H1 (cell line): ENCODE results near the gene PRKD1. TPM values are rescaled to one million over a fixed set of nuclear protein-coding genes. Genes with fewer than 3 reads are reported as not detected.

Source experiments
- CTCF ChIA-PET: fragments of 300-600 bp; sonication (Branson Sonifier 250); formaldehyde crosslinking; loops from one replicate; lab custom pipeline; 2021; ENCODE audit not compliant: partially characterized antibody; lab: Charles Lee
- POLR2A ChIA-PET: fragments of 300-600 bp; sonication (Branson Sonifier 250); formaldehyde crosslinking; loops from one replicate; lab custom pipeline; 2021; ENCODE audit warnings: inconsistent platforms; ENCODE audit not compliant: partially characterized antibody; lab: Charles Lee
- DNase-seq, 2 experiments: peaks; one replicate each; pipeline versions ENCODE4 v3.0.0 to v3.0.0-alpha.2; 2010 to 2022; ENCODE audit warnings: low spot score in 2 of 2, low read depth in 1 of 2, mixed read lengths in 1 of 2
- FAIRE-seq: peaks from 2 replicates; lab custom pipeline; 2011; peaks lifted over from hg19 to GRCh38; lab: Jason Lieb, UNC
- H2AFZ ChIP-seq: 2 replicates; pipeline ENCODE4 v1.8.1; 2012; ENCODE audit warnings: low read length, inconsistent platforms
- H2AK5ac ChIP-seq: 2 replicates; pipeline ENCODE4 v1.6.1; 2013; ENCODE audit warnings: low read depth, low read length
- H2BK120ac ChIP-seq: replicated peaks from 2 replicates; pipeline ENCODE3; 2013; ENCODE audit warnings: low read depth, low read length, inconsistent platforms
- H2BK12ac ChIP-seq: 2 replicates; pipeline ENCODE4 v1.6.1; 2013; ENCODE audit warnings: low read depth, low read length
- H2BK15ac ChIP-seq: 2 replicates; pipeline ENCODE4 v1.6.1; 2013; ENCODE audit warnings: low read length
- H2BK20ac ChIP-seq: 2 replicates; pipeline ENCODE4 v1.6.1; 2013; ENCODE audit warnings: low read length
- H2BK5ac ChIP-seq: 2 replicates; pipeline ENCODE4 v1.6.1; 2013; ENCODE audit warnings: low read depth, low read length
- H3K14ac ChIP-seq: 2 replicates; pipeline ENCODE4 v1.6.1; 2013; ENCODE audit warnings: inconsistent platforms; ENCODE audit not compliant: insufficient read length
- H3K18ac ChIP-seq: 2 replicates; pipeline ENCODE4 v1.6.1; 2013; ENCODE audit warnings: low read length; ENCODE audit errors: extremely low read depth
- H3K23ac ChIP-seq: 2 replicates; pipeline ENCODE4 v1.6.1; 2013; ENCODE audit warnings: inconsistent platforms; ENCODE audit not compliant: insufficient read length
- H3K23me2 ChIP-seq: 2 replicates; pipeline ENCODE4 v1.6.1; 2013; ENCODE audit warnings: low read depth, low read length
- H3K27ac ChIP-seq: 2 replicates; pipeline ENCODE4 v1.6.1; 2011; ENCODE audit warnings: low read depth, low read length, inconsistent platforms
- H3K27me3 ChIP-seq, 4 experiments: replicated peaks in 1 of 4; 1 replicate in 1 of 4; 2 replicates in 3 of 4; pipeline versions ENCODE4 v1.6.1 to v1.8.1; 2011 to 2013; ENCODE audit warnings: low read length in 3 of 4, mild to moderate bottlenecking in 3 of 4, inconsistent platforms in 2 of 4, mixed read lengths in 2 of 4, moderate library complexity in 1 of 4; ENCODE audit not compliant: control insufficient read depth in 3 of 4, insufficient read depth in 3 of 4; ENCODE audit errors: extremely low read depth in 1 of 4
- H3K36me3 ChIP-seq, 4 experiments: 2 replicates each; pipeline versions ENCODE4 v1.6.1 to v1.8.1; 2011 to 2013; ENCODE audit warnings: mild to moderate bottlenecking in 4 of 4, low read length in 3 of 4, moderate library complexity in 2 of 4, control low read depth in 1 of 4, inconsistent platforms in 1 of 4; ENCODE audit not compliant: insufficient read depth in 4 of 4, control insufficient read depth in 2 of 4
- H3K4ac ChIP-seq: replicated peaks from 2 replicates; pipeline ENCODE3; 2013; ENCODE audit warnings: low read length, low read depth, mixed read lengths, inconsistent platforms; ENCODE audit not compliant: insufficient read length
- H3K4me1 ChIP-seq, 4 experiments: replicated peaks in 1 of 4; 1 replicate in 1 of 4; 2 replicates in 3 of 4; pipeline versions ENCODE4 v1.6.1 to v1.8.1; 2011 to 2013; ENCODE audit warnings: low read length in 3 of 4, inconsistent platforms in 2 of 4, mixed read lengths in 1 of 4; ENCODE audit not compliant: insufficient read depth in 4 of 4, control insufficient read depth in 3 of 4
- H3K4me2 ChIP-seq, 2 experiments: 2 replicates each; pipeline versions ENCODE4 v1.6.1 to v1.8.1; 2011 to 2013; ENCODE audit warnings: low read depth in 2 of 2, low read length in 2 of 2, control low read depth in 1 of 2, inconsistent platforms in 1 of 2, mild to moderate bottlenecking in 1 of 2; ENCODE audit not compliant: insufficient read depth in 1 of 2
- H3K4me3 ChIP-seq, 4 experiments: fragments of 200-600, 300-600 bp in 1 of 4; sonication (generic), shearing (Covaris generic), sonication (Bioruptor Twin) in 1 of 4; 2 replicates each; pipeline versions ENCODE4 v1.5.1 to v1.8.1; 2011 to 2016; ENCODE audit warnings: low read length in 4 of 4, low read depth in 3 of 4, control low read depth in 2 of 4, inconsistent platforms in 2 of 4, mild to moderate bottlenecking in 2 of 4, mixed read lengths in 1 of 4, moderate library complexity in 1 of 4; ENCODE audit not compliant: insufficient read depth in 2 of 4; ENCODE audit errors: extremely low read depth in 1 of 4
- H3K56ac ChIP-seq: replicated peaks from 2 replicates; pipeline ENCODE3; 2013; ENCODE audit warnings: low read depth, mild to moderate bottlenecking, mixed read lengths, low read length, inconsistent platforms; ENCODE audit not compliant: insufficient read length
- H3K79me1 ChIP-seq: 2 replicates; pipeline ENCODE4 v1.6.1; 2013; ENCODE audit warnings: low read depth, low read length, control low read depth
- H3K79me2 ChIP-seq, 2 experiments: 2 replicates each; pipeline versions ENCODE4 v1.6.1 to v1.8.1; 2012 to 2013; ENCODE audit warnings: low read length in 2 of 2, mild to moderate bottlenecking in 2 of 2, inconsistent platforms in 1 of 2; ENCODE audit not compliant: insufficient read depth in 2 of 2, control insufficient read depth in 1 of 2
- H3K9ac ChIP-seq, 4 experiments: replicated peaks in 1 of 4; 1 replicate in 1 of 4; 2 replicates in 3 of 4; pipeline versions ENCODE4 v1.6.1 to v1.8.1; 2011 to 2013; ENCODE audit warnings: low read depth in 3 of 4, low read length in 3 of 4, control low read depth in 2 of 4, mild to moderate bottlenecking in 2 of 4, moderate library complexity in 2 of 4, inconsistent platforms in 1 of 4; ENCODE audit errors: extremely low read depth in 1 of 4
- H3K9me3 ChIP-seq, 2 experiments: 2 replicates each; pipeline versions ENCODE4 v1.6.1 to v1.8.1; 2012 to 2013; ENCODE audit warnings: mild to moderate bottlenecking in 2 of 2, moderate library complexity in 2 of 2, control low read depth in 1 of 2, inconsistent platforms in 1 of 2, low read depth in 1 of 2, low read length in 1 of 2, mixed read lengths in 1 of 2; ENCODE audit not compliant: insufficient read depth in 2 of 2
- H4K20me1 ChIP-seq, 2 experiments: replicated peaks in 1 of 2; 2 replicates each; pipeline versions ENCODE3 to v1.8.1; 2011 to 2013; ENCODE audit warnings: inconsistent platforms in 2 of 2, low read length in 2 of 2, mild to moderate bottlenecking in 1 of 2; ENCODE audit not compliant: insufficient read depth in 2 of 2, control insufficient read depth in 1 of 2
- H4K5ac ChIP-seq: 2 replicates; pipeline ENCODE4 v1.6.1; 2013; ENCODE audit warnings: low read length, low read depth, mixed read lengths, inconsistent platforms; ENCODE audit not compliant: insufficient read length
- H4K8ac ChIP-seq: 2 replicates; pipeline ENCODE4 v1.8.0; 2013; ENCODE audit warnings: mild to moderate bottlenecking, moderate library complexity, low read length, inconsistent platforms; ENCODE audit not compliant: insufficient read depth; ENCODE audit errors: extremely low read depth
- H4K91ac ChIP-seq: replicated peaks from 2 replicates; pipeline ENCODE3; 2013; ENCODE audit warnings: low read length, mixed read lengths, inconsistent platforms; ENCODE audit not compliant: insufficient read length
- BRCA1 ChIP-seq: IDR thresholded peaks from 2 replicates; pipeline ENCODE4 v1.6.1; 2012; ENCODE audit warnings: low read depth, low read length, improper control_type of control experiment
- CBX8 ChIP-seq: fragments of 300-800, 300-1000 bp; sonication (generic); IDR thresholded peaks from 2 replicates; pipeline ENCODE4 v1.7.1; 2016; ENCODE audit warnings: low read depth, low read length, borderline replicate concordance
- FOSL1 ChIP-seq: IDR thresholded peaks from 2 replicates; pipeline ENCODE4 v1.6.1; 2011; ENCODE audit warnings: mild to moderate bottlenecking, low read depth, low read length, moderate library complexity; ENCODE audit not compliant: insufficient read depth
- GTF2F1 ChIP-seq: IDR thresholded peaks from 2 replicates; pipeline ENCODE4 v1.6.1; 2012; ENCODE audit warnings: low read depth, low read length, improper control_type of control experiment, borderline replicate concordance
- NANOG ChIP-seq: IDR thresholded peaks from 2 replicates; pipeline ENCODE4 v1.6.1; 2011; ENCODE audit warnings: low read length, low read depth, mild to moderate bottlenecking, inconsistent platforms; ENCODE audit not compliant: insufficient read depth, poor library complexity, severe bottlenecking
- PHF8 ChIP-seq: fragments of 200-600 bp; sonication (generic); conservative IDR thresholded peaks from 2 replicates; pipeline ENCODE4 v1.7.1; 2012; ENCODE audit warnings: low read depth, mild to moderate bottlenecking, inconsistent platforms, low read length, moderate library complexity
- RBBP5 ChIP-seq: IDR thresholded peaks from 2 replicates; pipeline ENCODE4 v1.7.1; 2012; ENCODE audit warnings: low read depth, mild to moderate bottlenecking, inconsistent platforms, low read length, moderate library complexity, borderline replicate concordance
- SIN3A ChIP-seq, 2 experiments: IDR thresholded peaks in 1 of 2; conservative IDR thresholded peaks in 1 of 2; 2 replicates each; pipeline ENCODE4 v1.6.1; 2011 to 2012; ENCODE audit warnings: low read length in 2 of 2, improper control_type of control experiment in 1 of 2, low read depth in 1 of 2, mild to moderate bottlenecking in 1 of 2
- SIX5 ChIP-seq: IDR thresholded peaks from 2 replicates; pipeline ENCODE4 v1.6.1; 2011; ENCODE audit warnings: mild to moderate bottlenecking, low read depth, low read length
- SP1 ChIP-seq: IDR thresholded peaks from 2 replicates; pipeline ENCODE4 v1.6.1; 2011; ENCODE audit warnings: low read depth, low read length
- whole genome bisulfite sequencing, 2 experiments: shearing (Covaris generic) in 1 of 2; methylation state at CpG; one replicate each; pipeline versions ENCODE4 v1.1.6 to v1.1.7; 2013 to 2015; ENCODE audit warnings: low lambda C conversion rate in 2 of 2, mixed read lengths in 2 of 2, inconsistent platforms in 1 of 2, low coverage in 1 of 2, missing lambda C conversion rate in 1 of 2; ENCODE audit not compliant: insufficient replicate concordance in 2 of 2, insufficient coverage in 1 of 2, insufficient read length in 1 of 2; ENCODE audit errors: extremely low coverage in 1 of 2, missing lambda C conversion rate in 1 of 2; 5-methylcytosine and 5-hydroxymethylcytosine counted together
- polyA plus RNA-seq, 7 experiments: library from polyadenylated mRNA; depleted of rRNA in 3 of 7; stranded (reverse) in 5 of 7; unstranded in 2 of 7; fragments of >200 nt in 5 of 7; fragments of 200-250 nt in 2 of 7; gene quantifications; 1 replicate in 5 of 7; 2 replicates in 1 of 7; 4 replicates in 1 of 7; pipeline versions ENCODE4 v1.2.1 to v1.2.3, GENCODE V29; 2011 to 2013; ENCODE audit warnings: missing spikeins in 2 of 7, mixed read lengths in 2 of 7
- total RNA-seq: library from RNA; stranded (reverse); fragmentation: NEBNext Ultra II Directional; extraction: Animal tissue kit (Norgen Biotek cat#: 25700); gene quantifications from 2 replicates; pipeline ENCODE4 v1.2.1, GENCODE V29; 2021
- TF ChIP-seq, protein P1 (sequence below): IDR thresholded peaks from 2 replicates; pipeline ENCODE4 v1.6.1; 2011; ENCODE audit warnings: low read length, improper control_type of control experiment

The PRKD1 gene
- total and polyA plus RNA-seq, 2 of the 8 experiments (the other 6 are each of a cell fraction or from before 2014, with no cell fraction given): 3.6 to 6.8 TPM

DNA sequence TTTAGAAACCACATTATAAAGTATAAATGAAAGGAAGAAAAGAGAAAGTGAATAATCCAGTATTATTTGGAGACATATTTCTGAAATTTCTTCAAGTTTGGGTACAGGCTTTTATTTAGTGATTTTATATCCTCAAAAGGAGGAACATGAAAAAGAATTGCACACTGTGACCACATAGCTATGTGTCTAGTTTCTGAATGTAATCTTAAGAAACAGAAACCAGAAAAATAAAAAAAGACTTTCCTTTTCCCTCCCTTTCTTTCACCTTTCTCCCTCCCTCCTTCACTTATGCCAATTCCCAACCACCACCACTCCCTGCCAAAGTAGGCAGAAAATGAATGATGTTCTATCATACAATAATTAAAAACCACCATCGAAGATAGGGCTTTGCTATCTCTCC lies 189.6 kb downstream of the PRKD1 start:
- no peak overlapping the region for H3K9ac ChIP-seq
- H3K9me3 ChIP-seq: no peaks in the 10 kb centered on the region
- no peak overlapping the region for H3K14ac ChIP-seq
- TF ChIP-seq BRCA1 (no peak), CBX8 (no peak), NANOG (no peak), GTF2F1 (no peak), RBBP5 (no peak), SP1 (no peak), SIX5 (no peak), SIN3A (conservative IDR thresholded peaks at IDR 0.05 in 1 of 2, IDR thresholded peaks at IDR 0.05 in 1 of 2; ENCODE audit: low read depth in 1 of 2, low read length in 2 of 2) (no peak), PHF8 (no peak), FOSL1 (no peak)
- TF ChIP-seq, protein P1, sequence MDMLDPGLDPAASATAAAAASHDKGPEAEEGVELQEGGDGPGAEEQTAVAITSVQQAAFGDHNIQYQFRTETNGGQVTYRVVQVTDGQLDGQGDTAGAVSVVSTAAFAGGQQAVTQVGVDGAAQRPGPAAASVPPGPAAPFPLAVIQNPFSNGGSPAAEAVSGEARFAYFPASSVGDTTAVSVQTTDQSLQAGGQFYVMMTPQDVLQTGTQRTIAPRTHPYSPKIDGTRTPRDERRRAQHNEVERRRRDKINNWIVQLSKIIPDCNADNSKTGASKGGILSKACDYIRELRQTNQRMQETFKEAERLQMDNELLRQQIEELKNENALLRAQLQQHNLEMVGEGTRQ: no peak
- H3K27ac ChIP-seq: no peak overlapping the region
- H2BK20ac ChIP-seq: no peak overlapping the region
- no peaks in the 10 kb centered on the region for H3K23me2 ChIP-seq
- H3K79me1 ChIP-seq: no peaks in the 10 kb centered on the region
- H2AK5ac ChIP-seq: no peak overlapping the region
- no peaks in the 10 kb centered on the region for H3K79me2 ChIP-seq
- no peak overlapping the region for H3K23ac ChIP-seq
- H3K36me3 ChIP-seq: no peaks in the 10 kb centered on the region
- FAIRE-seq (no peak), DNase-seq (no peak)
- ChIA-PET CTCF (interaction anchor here (0.6 kb wide), 1 partner anchor 663 kb away, joined by 3 read pairs; no protein-coding TSS in a partner anchor), POLR2A (no interaction called here)
- H3K18ac ChIP-seq: no peak overlapping the region; the same call in 1 of the 2 replicates
- no peak overlapping the region for H2AFZ ChIP-seq
- 100% methylated on average over 1 of the region's 1 CpG; no CpG with 5 or more reads in 1 of the 2 experiments for WGBS, 2 experiments
- no peak overlapping the region for H2BK12ac ChIP-seq
- no peak overlapping the region for H4K8ac ChIP-seq
- H2BK120ac ChIP-seq: no peak overlapping the region
- H2BK15ac ChIP-seq: no peak overlapping the region
- no peak overlapping the region for H3K56ac ChIP-seq
- no peaks in the 10 kb centered on the region for H3K27me3 ChIP-seq
- H3K4me1 ChIP-seq: peaks cover 0 to 13% (median under 1%) of the 10 kb centered on the region in 4 experiments; a peak in 1 of 7 replicates
- H3K4me2 ChIP-seq: no peak overlapping the region
- no peak overlapping the region for H2BK5ac ChIP-seq
- no peak overlapping the region for H3K4me3 ChIP-seq
- H4K5ac ChIP-seq: no peak overlapping the region
- no peak overlapping the region for H4K91ac ChIP-seq
- no peak overlapping the region for H3K4ac ChIP-seq
- H4K20me1 ChIP-seq: no peaks in the 10 kb centered on the region
